Neural progenitor cell (in vitro differentiated cells): ENCODE data around the gene BAHD1. TPM values are rescaled to one million over a fixed set of nuclear protein-coding genes. Genes with fewer than 3 reads are reported as not detected.

Source experiments
- DNase-seq: peaks from one replicate; pipeline ENCODE4 v3.0.0-alpha.2; 2016; ENCODE audit warnings: low spot score
- H2AFZ ChIP-seq: fragments of 200-600 bp; sonication (generic); replicated peaks from 2 replicates; pipeline ENCODE4 v1.6.1; 2016; ENCODE audit warnings: antibody characterized with exemption
- H3F3A ChIP-seq: fragments of 200-600 bp; sonication (generic); 2 replicates; pipeline ENCODE4 v1.6.1; 2016; ENCODE audit warnings: antibody characterized with exemption, low read depth
- H3K27ac ChIP-seq: fragments of 200-600 bp; sonication (generic); 2 replicates; pipeline ENCODE4 v1.5.1; 2016; ENCODE audit warnings: mild to moderate bottlenecking
- H3K27me3 ChIP-seq: fragments of 200-600 bp; sonication (generic); 2 replicates; pipeline ENCODE4 v1.6.1; 2016; ENCODE audit warnings: mild to moderate bottlenecking, moderate library complexity
- H3K36me3 ChIP-seq: fragments of 200-600 bp; sonication (generic); 2 replicates; pipeline ENCODE4 v1.5.1; 2016
- H3K4me1 ChIP-seq: fragments of 200-600 bp; sonication (generic); 2 replicates; pipeline ENCODE4 v1.6.1; 2016; ENCODE audit warnings: mixed run types
- H3K4me2 ChIP-seq: fragments of 200-600 bp; sonication (generic); 2 replicates; pipeline ENCODE4 v1.6.1; 2016
- H3K4me3 ChIP-seq: fragments of 200-600 bp; sonication (generic); 2 replicates; pipeline ENCODE4 v1.5.1; 2016
- H3K79me2 ChIP-seq: fragments of 200-600 bp; sonication (generic); 2 replicates; pipeline ENCODE4 v1.6.1; 2016; ENCODE audit warnings: low read depth
- H3K9ac ChIP-seq: fragments of 200-600 bp; sonication (generic); 2 replicates; pipeline ENCODE4 v1.6.1; 2016
- H3K9me3 ChIP-seq: fragments of 200-600 bp; sonication (generic); 2 replicates; pipeline ENCODE4 v1.5.1; 2016; ENCODE audit warnings: low read depth
- H4K20me1 ChIP-seq: fragments of 200-600 bp; sonication (generic); 2 replicates; pipeline ENCODE4 v1.6.1; 2016; ENCODE audit warnings: low read depth
- H3K27ac Mint-ChIP-seq: 3 replicates; pipeline ENCODE4 v1.8.0; 2021; ENCODE audit warnings: mixed read lengths
- H3K27me3 Mint-ChIP-seq: 2 replicates; pipeline ENCODE4 v1.8.0; 2022; ENCODE audit warnings: low read depth, mild to moderate bottlenecking, inconsistent platforms, moderate library complexity, mixed read lengths; ENCODE audit not compliant: insufficient read depth
- H3K36me3 Mint-ChIP-seq: 3 replicates; pipeline ENCODE4 v1.8.0; 2021; ENCODE audit warnings: mixed read lengths
- H3K4me1 Mint-ChIP-seq: 3 replicates; pipeline ENCODE4 v1.8.0; 2021; ENCODE audit warnings: mixed read lengths
- H3K4me3 Mint-ChIP-seq: 3 replicates; pipeline ENCODE4 v1.8.0; 2021; ENCODE audit warnings: mild to moderate bottlenecking, moderate library complexity, mixed read lengths
- H3K9me3 Mint-ChIP-seq: 3 replicates; pipeline ENCODE4 v1.8.0; 2020; ENCODE audit warnings: mixed read lengths
- CTCF ChIP-seq: fragments of 200-600 bp; sonication (generic); IDR thresholded peaks from 2 replicates; pipeline ENCODE4 v1.5.1; 2017; ENCODE audit warnings: antibody characterized with exemption, mild to moderate bottlenecking
- EZH2 ChIP-seq: fragments of 200-600 bp; sonication (generic); IDR thresholded peaks from 2 replicates; pipeline ENCODE4 v1.6.1; 2017; ENCODE audit warnings: antibody characterized with exemption, mild to moderate bottlenecking, moderate library complexity
- EZH2phosphoT487 ChIP-seq: fragments of 200-600 bp; sonication (generic); IDR thresholded peaks from 2 replicates; pipeline ENCODE4 v1.6.1; 2017; ENCODE audit warnings: antibody characterized with exemption
- total RNA-seq: library from RNA; depleted of rRNA; stranded (reverse); fragments of >200 nt; gene quantifications from 2 replicates; pipeline ENCODE4 v1.2.3, GENCODE V29; 2015; ENCODE audit warnings: low replicate concordance

The BAHD1 gene
- total RNA-seq, 1 donor from 2014 or later, result 5.8 TPM

DNA sequence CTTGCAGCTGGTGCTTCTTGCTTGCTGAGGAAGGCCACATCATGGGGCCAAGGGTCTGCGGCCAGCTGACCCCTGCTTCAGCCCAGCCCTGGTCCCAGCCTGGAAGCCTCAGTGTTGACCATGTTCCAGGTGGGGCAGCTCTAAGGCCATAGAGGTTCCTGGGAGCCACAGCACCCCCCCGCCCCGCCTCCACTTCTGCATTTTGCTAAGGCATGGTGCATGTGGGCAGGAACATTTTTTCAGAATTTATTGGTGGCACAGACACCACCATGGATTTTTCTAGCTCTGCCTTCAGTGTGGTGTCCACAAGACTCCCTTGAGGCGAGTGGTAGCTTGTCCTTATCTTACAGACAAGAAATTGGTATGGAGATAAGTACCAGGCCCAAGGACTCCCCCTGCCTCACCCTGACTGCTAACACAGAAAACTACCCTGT is 28.2 kb downstream of the BAHD1 start:
- Mint-ChIP-seq H3K27me3 (peaks cover 11% of the 10 kb centered on the region), H3K36me3 (peaks cover 4% of the 10 kb centered on the region), H3K9me3 (no peaks in the 10 kb centered on the region), H3K4me1 (peaks cover 16% of the 10 kb centered on the region), H3K27ac (no peak overlapping the region), H3K4me3 (peak overlapping the region; percentile 53)
- H3K4me1 ChIP-seq, result peaks cover 6% of the 10 kb centered on the region
- peaks cover 9% of the 10 kb centered on the region for H4K20me1 ChIP-seq
- H3K9me3 ChIP-seq, result no peaks in the 10 kb centered on the region
- no peak overlapping the region for H3K9ac ChIP-seq
- peaks cover 12% of the 10 kb centered on the region for H3K79me2 ChIP-seq
- H3K4me3 ChIP-seq, result no peak overlapping the region
- H3K36me3 ChIP-seq, result no peaks in the 10 kb centered on the region
- DNase-seq, result no peak
- peaks cover 9% of the 10 kb centered on the region for H3K27me3 ChIP-seq
- H3K27ac ChIP-seq, result no peak overlapping the region
- H3F3A ChIP-seq, result peaks cover 30% of the 10 kb centered on the region
- TF ChIP-seq EZH2phosphoT487 (no peak), CTCF (no peak)
- H3K4me2 ChIP-seq, result no peak overlapping the region
- no peak overlapping the region for H2AFZ ChIP-seq

DNA sequence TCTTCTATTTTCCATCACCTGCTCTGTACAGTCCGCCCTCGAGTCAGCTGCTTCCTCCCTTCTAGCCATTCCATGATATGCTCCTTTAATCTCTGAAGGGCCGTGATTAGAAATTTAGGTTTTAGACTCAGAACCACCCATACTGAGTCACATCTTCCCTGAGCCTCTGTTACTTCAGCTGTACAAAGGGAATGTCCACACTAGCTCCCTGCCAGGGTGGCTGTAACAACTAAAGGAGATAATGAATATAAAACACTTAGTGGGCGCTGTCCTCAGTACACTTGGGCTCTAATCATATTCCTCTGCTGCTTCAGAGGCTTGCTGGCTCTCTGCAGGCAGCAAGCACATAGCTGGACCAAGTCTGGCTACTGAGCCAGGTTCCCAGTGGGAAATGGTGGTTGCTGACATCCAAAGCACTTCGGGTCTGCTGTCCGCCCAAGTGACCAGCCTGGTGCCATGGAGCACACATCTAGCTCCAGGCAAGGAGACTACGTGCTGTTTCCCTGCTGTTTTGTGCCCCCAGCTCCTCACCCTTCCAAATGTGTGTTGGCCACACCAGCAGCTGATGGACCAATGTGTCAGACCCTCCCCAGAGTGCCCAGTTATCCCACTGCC is 29.1 kb downstream of the BAHD1 start:
- Histone ChIP-seq H2AFZ (no peak overlapping the region), H3K27ac (no peak overlapping the region)
- no peak for DNase-seq

DNA sequence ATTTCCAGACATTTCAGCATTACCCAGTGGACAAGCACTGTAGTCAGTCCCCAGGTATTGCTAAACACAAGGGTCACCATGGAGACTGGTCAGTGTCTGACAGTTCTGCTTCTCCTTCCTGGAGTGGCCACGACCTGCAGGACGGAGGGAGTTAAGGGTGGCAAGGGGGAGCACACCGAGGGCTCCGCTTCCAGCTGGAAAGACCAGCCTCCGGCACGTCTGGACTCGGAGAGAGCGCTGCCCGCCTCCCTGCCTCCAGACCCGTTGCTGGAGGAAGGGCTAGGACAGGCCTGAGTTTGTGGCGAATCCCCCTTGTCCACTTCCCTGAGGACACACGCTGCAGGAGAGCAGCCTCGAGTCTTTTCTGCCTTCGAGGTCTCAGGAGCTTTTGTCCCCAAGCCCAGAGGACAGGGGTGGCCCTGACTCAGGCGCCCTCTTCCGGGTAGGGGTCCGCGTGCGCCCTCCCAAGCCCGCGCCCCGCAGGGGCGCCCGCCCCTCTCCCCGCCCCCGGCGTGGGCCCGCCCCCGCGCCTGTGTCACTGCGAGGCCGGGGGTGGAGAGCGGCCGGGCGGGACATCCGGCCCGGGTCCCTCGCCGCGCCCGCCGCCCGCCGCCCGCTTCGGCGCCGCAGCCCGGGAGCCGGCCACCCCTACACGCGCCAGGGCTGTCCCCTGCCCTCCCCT is 29.8 kb downstream of the BAHD1 start, which contains the start of gene CHST14:
CHST14 (plus strand) TSS at position 562 of the 682 bp plus-strand sequence. CDS start 230 bp downstream, outside the sequence.
- Histone ChIP-seq H3K4me2 (peak within 1 kb of the TSS; percentile 91), H3K9ac (no peak within 1 kb of the TSS), H3K79me2 (peaks cover 12% of the 10 kb centered on the region), H2AFZ (peak within 1 kb of the TSS; percentile 57), H3K4me3 (peak within 1 kb of the TSS; percentile 64), H3K4me1 (peaks cover 6% of the 10 kb centered on the region), H3K27me3 (peaks cover 9% of the 10 kb centered on the region), H4K20me1 (peaks cover 7% of the 10 kb centered on the region), H3K27ac (no peak within 1 kb of the TSS), H3F3A (peaks cover 35% of the 10 kb centered on the region), H3K9me3 (no peaks in the 10 kb centered on the region), H3K36me3 (no peaks in the 10 kb centered on the region)
- Mint-ChIP-seq H3K9me3 (no peaks in the 10 kb centered on the region), H3K4me1 (peaks cover 24% of the 10 kb centered on the region), H3K4me3 (peak within 1 kb of the TSS; percentile 80), H3K36me3 (peaks cover 2% of the 10 kb centered on the region), H3K27ac (no peak within 1 kb of the TSS), H3K27me3 (peaks cover 11% of the 10 kb centered on the region)
- TF ChIP-seq EZH2phosphoT487 (no peak), CTCF (peak; percentile 19), EZH2 (no peak)
- DNase-seq, result peak; percentile 82

More for the DNA sequence above, 29.1 kb downstream of the BAHD1 start:
- Histone ChIP-seq H3K4me2 (peak overlapping the region; percentile 91), H3K36me3 (no peaks in the 10 kb centered on the region), H3K4me1 (peaks cover 6% of the 10 kb centered on the region), H3K79me2 (peaks cover 12% of the 10 kb centered on the region), H4K20me1 (peaks cover 7% of the 10 kb centered on the region), H3K4me3 (peak overlapping the region; percentile 64), H3K9ac (no peak overlapping the region), H3K27me3 (peaks cover 9% of the 10 kb centered on the region), H3K9me3 (no peaks in the 10 kb centered on the region), H3F3A (peaks cover 35% of the 10 kb centered on the region)
- Mint-ChIP-seq H3K4me3 (peak overlapping the region; percentile 80), H3K4me1 (peaks cover 24% of the 10 kb centered on the region), H3K27ac (no peak overlapping the region), H3K27me3 (peaks cover 11% of the 10 kb centered on the region), H3K9me3 (no peaks in the 10 kb centered on the region), H3K36me3 (peaks cover 4% of the 10 kb centered on the region)
- no peak for TF ChIP-seq EZH2phosphoT487
- TF ChIP-seq EZH2, result no peak
- no peak for TF ChIP-seq CTCF
